H1 (cell line): ENCODE data around the gene ANK3.

Experiments
- BRCA1 ChIP-seq: IDR thresholded peaks from 2 replicates; pipeline ENCODE4 v1.6.1; 2012; ENCODE audit warnings: low read depth, low read length, improper control_type of control experiment
- EZH2 ChIP-seq: fragments of 200-600 bp; sonication (generic); IDR thresholded peaks from 2 replicates; pipeline ENCODE4 v1.7.1; 2012; ENCODE audit warnings: low read depth, mild to moderate bottlenecking, moderate library complexity, low read length, inconsistent platforms; ENCODE audit not compliant: severe bottlenecking
- GTF2F1 ChIP-seq: IDR thresholded peaks from 2 replicates; pipeline ENCODE4 v1.6.1; 2012; ENCODE audit warnings: low read depth, low read length, improper control_type of control experiment, borderline replicate concordance
- JUND ChIP-seq: IDR thresholded peaks from 2 replicates; pipeline ENCODE4 v1.6.1; 2011; ENCODE audit warnings: mild to moderate bottlenecking, improper control_type of control experiment, low read length
- POLR2A ChIP-seq, 2 experiments: IDR thresholded peaks; 1 replicate in 1 of 2; 2 replicates in 1 of 2; pipeline ENCODE4 v1.6.1; 2011; ENCODE audit warnings: low read depth in 2 of 2, low read length in 2 of 2, mild to moderate bottlenecking in 2 of 2; ENCODE audit errors: control extremely low read depth in 1 of 2
- RNF2 ChIP-seq: fragments of 200-900, 300-1000 bp; sonication (generic); IDR thresholded peaks from 2 replicates; pipeline ENCODE4 v1.7.1; 2016; ENCODE audit warnings: borderline replicate concordance, low read depth, mild to moderate bottlenecking, antibody characterized with exemption, low read length; ENCODE audit not compliant: poor library complexity, severe bottlenecking; ENCODE audit errors: missing control alignments
- TF ChIP-seq, protein P1 (sequence below), 3 experiments: IDR thresholded peaks; 1 replicate in 2 of 3; 2 replicates in 1 of 3; pipeline versions ENCODE4 v1.5.1 to v1.6.1; 2011; ENCODE audit warnings: low read length in 3 of 3, mild to moderate bottlenecking in 3 of 3, inconsistent platforms in 2 of 3, low read depth in 1 of 3, moderate library complexity in 1 of 3; ENCODE audit not compliant: insufficient read depth in 1 of 3; ENCODE audit errors: control extremely low read depth in 1 of 3
- TF ChIP-seq, protein P2 (sequence below): IDR thresholded peaks from 2 replicates; pipeline ENCODE4 v1.6.1; 2011; ENCODE audit warnings: low read depth, mild to moderate bottlenecking, low read length; ENCODE audit not compliant: insufficient read depth

DNA sequence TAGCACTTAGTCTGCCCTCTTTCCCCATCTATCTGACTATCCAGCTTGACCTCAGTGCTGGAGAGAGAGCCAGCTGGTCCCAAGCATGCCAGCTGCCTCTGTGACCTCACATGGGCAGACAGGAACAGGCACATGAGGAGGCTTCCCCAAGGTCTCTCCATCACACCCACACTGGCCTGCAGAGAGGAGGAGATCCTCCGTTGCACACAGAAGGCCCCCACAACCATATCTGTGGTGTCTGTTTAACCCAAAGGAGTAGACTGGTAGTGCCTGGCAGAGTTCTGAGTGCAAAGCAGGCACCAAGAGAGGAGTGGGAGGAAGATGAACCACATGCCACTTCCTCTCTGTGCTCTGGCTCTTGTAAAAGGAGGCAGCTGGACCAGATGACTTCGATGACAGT, 4.8 kb upstream of the ANK3 start:
- TF ChIP-seq POLR2A (IDR thresholded peaks at IDR 0.05; ENCODE audit: control extremely low read depth in 1 of 2, low read depth in 2 of 2, low read length in 2 of 2), result no peak
- TF ChIP-seq, protein P1, sequence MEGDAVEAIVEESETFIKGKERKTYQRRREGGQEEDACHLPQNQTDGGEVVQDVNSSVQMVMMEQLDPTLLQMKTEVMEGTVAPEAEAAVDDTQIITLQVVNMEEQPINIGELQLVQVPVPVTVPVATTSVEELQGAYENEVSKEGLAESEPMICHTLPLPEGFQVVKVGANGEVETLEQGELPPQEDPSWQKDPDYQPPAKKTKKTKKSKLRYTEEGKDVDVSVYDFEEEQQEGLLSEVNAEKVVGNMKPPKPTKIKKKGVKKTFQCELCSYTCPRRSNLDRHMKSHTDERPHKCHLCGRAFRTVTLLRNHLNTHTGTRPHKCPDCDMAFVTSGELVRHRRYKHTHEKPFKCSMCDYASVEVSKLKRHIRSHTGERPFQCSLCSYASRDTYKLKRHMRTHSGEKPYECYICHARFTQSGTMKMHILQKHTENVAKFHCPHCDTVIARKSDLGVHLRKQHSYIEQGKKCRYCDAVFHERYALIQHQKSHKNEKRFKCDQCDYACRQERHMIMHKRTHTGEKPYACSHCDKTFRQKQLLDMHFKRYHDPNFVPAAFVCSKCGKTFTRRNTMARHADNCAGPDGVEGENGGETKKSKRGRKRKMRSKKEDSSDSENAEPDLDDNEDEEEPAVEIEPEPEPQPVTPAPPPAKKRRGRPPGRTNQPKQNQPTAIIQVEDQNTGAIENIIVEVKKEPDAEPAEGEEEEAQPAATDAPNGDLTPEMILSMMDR (IDR thresholded peaks at IDR 0.05; ENCODE audit: control extremely low read depth in 1 of 3, insufficient read depth in 1 of 3, low read depth in 1 of 3, low read length in 3 of 3), result no peak
- TF ChIP-seq EZH2, result no peak
- TF ChIP-seq, protein P2, sequence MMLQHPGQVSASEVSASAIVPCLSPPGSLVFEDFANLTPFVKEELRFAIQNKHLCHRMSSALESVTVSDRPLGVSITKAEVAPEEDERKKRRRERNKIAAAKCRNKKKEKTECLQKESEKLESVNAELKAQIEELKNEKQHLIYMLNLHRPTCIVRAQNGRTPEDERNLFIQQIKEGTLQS, result no peak
- no peak for TF ChIP-seq RNF2
- TF ChIP-seq JUND, result no peak
- no peak for TF ChIP-seq BRCA1
- TF ChIP-seq GTF2F1, result no peak
